Esophagus muscularis mucosa (tissue), 3 donors: ENCODE results near the gene TMEM59L.

ENCODE experiments used
- CTCF ChIP-seq, 3 experiments: fragments of 200-600 bp in 2 of 3; fragments of 450-650 bp in 1 of 3; sonication (generic) in 2 of 3; IDR thresholded peaks; one replicate each; pipeline ENCODE4 v1.5.1; 2017 to 2019; ENCODE audit warnings: antibody characterized with exemption in 3 of 3, mild to moderate bottlenecking in 2 of 3, moderate library complexity in 1 of 3
- EP300 ChIP-seq: sonication (generic); formaldehyde crosslinking; IDR thresholded peaks from one replicate; pipeline ENCODE4 v1.6.1; 2017; ENCODE audit warnings: antibody characterized with exemption

DNA sequence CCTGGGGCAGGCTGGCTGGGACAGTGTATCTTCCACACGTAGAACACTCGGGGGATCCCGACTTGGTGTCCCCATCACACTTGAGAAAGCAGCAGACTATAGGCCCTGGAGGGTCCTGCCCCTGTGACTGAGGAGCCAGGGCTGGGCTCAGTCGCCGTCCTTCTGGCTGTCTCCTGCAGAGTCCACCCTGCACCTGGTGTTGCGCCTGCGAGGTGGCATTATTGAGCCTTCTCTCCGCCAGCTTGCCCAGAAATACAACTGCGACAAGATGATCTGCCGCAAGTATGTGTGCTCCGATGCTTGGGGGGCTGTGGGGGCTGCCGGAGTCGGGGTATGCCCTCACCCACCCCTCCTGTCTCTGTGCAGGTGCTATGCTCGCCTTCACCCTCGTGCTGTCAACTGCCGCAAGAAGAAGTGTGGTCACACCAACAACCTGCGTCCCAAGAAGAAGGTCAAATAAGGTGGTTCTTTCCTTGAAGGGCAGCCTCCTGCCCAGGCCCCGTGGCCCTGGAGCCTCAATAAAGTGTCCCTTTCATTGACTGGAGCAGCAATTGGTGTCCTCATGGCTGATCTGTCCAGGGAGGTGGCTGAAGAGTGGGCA is 37.9 kb upstream of the TMEM59L start:
- TF ChIP-seq EP300 (no peak), CTCF (IDR thresholded peaks at IDR 0.05) (no peak)
